GM21528 (cell line): Measurements from ENCODE around the gene FGF3.
"Not testable (repeated sequence)": the region's sequence is repeated elsewhere in the genome, so short reads cannot be mapped to it uniquely, and the experiment has no call there.

ENCODE experiments used
- ATAC-seq: cut with Tn5 transposase; IDR thresholded peaks from one replicate; pipeline ENCODE4 v1.9.1; 2021; ENCODE audit warnings: mild to moderate bottlenecking, moderate library complexity; ENCODE audit not compliant: unreplicated experiment, low FRiP score

The FGF3 gene

DNA sequence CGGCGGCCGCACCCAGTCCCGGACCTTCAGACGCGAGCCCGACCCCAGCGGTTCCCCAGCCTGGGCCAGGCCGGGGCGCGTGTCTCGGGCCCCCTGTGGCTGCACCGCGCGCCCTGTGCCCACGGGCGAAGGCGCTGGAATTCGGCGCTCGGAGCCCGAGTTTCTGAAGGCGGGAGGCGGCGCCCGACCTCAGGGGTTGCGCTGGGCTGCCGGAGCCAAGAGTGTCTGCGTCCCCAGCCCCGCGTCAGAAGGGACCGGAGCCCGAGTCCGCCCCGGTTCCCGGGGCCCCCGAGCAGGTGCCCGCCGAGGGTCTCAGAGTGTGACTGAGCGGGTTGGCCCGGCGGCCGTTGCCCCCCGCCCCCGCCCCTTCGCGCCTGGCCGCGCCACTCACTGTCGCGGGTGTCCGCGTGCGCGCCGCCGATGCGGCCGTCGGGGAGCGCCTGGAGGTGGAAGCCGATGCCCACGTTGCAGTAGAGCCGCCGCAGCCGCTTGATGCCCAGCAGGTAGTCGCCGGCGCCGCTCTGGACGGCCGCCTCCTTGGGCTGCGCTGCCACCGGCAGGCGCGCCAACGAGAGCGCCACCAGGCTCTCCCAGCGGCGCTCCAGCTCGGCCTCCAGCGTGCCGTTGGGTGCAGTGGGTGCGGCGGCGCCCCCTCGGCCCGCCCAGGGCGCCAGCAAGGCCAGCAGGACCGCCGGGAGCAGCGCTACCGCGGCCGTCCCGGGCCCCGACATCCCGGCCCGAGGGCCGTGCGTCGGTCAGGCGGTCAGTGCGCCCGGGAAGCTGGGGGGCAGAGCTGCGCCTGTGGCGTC, 44.7 kb downstream of the FGF3 start:
- ATAC-seq, result no peak

- ATAC-seq, result no peak
Measured at GRCh38 chr11:69773626-69774353, 45.4 kb downstream of the FGF3 start.

DNA sequence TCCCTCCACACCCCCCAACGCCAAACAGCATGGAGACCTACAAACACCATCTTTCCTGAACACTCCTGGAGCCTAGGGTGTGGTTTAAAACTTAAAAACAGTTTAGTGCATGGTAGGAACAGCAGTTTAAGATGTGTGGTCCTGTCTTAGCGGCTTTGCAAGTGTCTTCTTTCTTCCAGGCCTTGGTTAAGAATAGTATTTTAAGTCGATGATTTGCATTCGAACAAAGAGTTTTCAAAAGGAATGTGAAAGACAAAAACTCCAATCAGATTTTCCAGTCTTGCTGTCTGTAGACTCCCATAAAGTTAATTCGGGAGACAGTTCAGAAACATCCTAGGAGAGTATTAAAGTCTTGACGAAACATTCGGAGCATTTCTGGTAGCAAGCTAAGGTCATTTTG, 47.8 kb downstream of the FGF3 start:
- no peak for ATAC-seq

DNA sequence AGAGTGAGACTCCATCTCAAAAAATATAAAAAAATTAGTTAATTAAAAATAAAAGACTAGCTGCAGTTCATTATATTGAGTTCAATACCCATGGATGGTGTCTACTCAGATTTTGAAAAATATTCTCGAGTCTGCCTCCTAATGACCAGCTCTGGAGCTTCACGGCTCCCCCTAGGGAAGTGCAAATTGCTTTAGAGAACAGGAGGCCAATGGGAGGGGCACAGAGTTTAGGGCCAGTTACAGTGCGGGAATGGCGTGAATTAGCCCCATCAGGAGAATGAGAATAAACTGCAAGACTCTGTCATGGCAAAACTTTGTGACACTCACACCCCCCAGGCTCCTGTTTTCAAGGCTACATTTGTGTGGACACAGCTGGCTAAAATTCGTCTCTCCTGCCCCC, 48.7 kb downstream of the FGF3 start:
- no peak for ATAC-seq

GRCh38 chr11:69765498-69765995, 53.7 kb downstream of the FGF3 start:
- no peak for ATAC-seq

GRCh38 chr11:69764918-69765317, 54.3 kb downstream of the FGF3 start:
- ATAC-seq, result not testable (repeated sequence)

GRCh38 chr11:69760319-69760718, 58.9 kb downstream of the FGF3 start:
- ATAC-seq, result no peak
